ENCODE measurements around the gene NCCRP1.

Gene NCCRP1

DNA sequence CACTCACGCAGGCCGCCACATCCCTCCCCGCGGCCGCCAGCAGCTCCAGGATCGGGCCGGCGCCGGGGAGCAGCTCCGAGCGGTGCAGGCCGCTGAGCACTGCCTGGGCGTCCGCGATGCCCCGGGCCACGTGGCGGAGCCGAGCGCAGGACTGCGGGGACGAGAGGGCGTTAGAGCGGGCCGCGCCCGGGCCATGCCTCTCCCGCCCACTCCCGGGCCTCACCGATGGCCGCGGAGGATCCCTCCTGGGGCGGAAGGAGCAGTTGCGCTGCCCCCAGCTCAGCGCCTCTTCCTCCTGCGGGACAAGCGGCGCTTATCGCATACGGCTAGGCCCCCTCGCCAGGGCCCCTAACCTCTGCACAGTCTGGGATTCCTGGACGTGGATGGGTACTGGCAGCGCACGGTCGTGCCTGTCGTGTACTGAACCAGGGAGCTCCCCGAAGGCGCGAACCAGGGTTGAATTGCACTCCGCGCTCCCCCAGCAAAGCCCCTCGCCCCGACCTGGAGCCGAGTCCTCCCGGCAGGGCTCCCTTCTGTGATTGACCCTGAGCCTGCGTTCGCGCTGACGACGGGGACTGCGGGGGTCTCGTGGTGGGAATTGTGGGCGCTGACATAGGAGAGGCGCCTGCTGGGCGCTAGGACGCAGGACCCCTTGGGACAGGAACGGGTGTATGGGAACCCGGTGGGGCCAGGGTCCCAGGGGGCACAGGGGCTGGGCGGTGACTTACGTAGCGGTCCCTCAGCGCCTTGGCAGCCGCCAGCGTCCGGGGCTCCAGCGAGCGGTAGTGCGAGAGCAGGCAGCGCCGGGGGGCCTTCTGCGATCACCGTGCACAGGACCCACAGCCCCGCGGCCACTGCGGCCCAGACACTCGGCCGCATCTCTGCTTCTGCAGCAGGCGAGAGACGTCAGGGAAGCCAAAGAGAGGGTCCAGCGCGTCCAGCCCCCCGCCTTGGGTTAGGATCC lies 51.2 kb downstream of the NCCRP1 start:
- no peak for DNase-seq

DNA sequence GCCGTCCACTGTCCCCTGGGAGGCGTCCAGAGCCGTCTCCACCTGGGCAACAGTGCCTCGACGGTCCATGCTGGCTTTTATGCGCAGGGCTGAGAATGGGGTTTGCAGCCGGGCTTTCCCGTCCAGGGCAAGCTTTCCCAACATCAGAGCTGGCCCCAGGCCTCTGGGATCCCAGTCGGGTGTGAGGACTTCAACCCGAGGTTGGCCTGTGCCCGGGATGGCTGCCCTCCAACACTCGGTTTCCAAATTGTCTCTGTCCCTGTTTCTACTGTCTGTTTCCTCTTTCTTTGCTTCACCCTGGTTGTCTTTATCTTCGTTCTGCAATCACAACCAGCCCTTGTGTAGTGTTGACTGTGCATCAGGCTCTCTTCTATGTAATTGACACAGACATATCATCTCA lies 52.0 kb downstream of the NCCRP1 start, which contains the start of gene IFNL4:
TSS of gene IFNL4 (minus strand) at position 51 of the 400 bp plus-strand sequence.
- DNase-seq: no peak

DNA sequence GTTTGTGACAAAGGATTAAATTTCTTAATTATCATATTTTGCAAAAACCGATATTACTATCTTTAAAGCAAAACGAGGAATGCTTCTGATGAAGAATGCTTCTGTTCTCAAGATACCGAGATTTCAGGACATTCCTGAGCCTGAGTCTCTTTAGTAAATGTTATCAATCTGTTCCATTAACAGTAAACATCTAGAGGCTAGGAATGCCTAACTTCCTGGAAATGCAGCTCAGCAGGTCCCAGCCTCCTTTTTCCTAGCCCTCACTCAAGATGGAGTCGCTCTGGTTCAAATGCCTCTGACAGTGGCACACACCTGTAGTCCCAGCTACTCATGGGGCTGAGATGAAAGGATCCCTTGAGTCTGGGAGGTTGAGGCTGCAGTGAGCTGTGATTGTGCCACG lies 54.3 kb downstream of the NCCRP1 start:
- no peak for DNase-seq

All from activated CD4-positive, alpha-beta T cell treated with anti-CD3 and anti-CD28 coated beads, Interleukin-2, amount 50 U/mL, for 48 hours (primary cell).